Cardiac muscle cell (in vitro differentiated cells and primary cell): ENCODE results near the gene DAB1. TPM values are rescaled to one million over a fixed set of nuclear protein-coding genes. Genes with fewer than 3 reads are reported as not detected.

Experiments
- DNase-seq, 2 donors: peaks; one replicate each; pipeline versions ENCODE4 v3.0.0 to v3.0.0-alpha.2; 2010 to 2017; ENCODE audit warnings: low read depth in 1 of 2, low spot score in 1 of 2
- H3K27ac ChIP-seq: fragments of 200-600 bp; sonication (generic); 2 replicates; pipeline ENCODE4 v1.5.1; 2016
- H3K27me3 ChIP-seq: fragments of 200-600 bp; sonication (generic); 2 replicates; pipeline ENCODE4 v1.6.0; 2016; ENCODE audit warnings: control low read depth
- H3K36me3 ChIP-seq: fragments of 200-600 bp; sonication (generic); 2 replicates; pipeline ENCODE4 v1.5.1; 2016; ENCODE audit warnings: control low read depth
- H3K4me1 ChIP-seq: fragments of 200-600 bp; sonication (generic); 2 replicates; pipeline ENCODE4 v1.8.1; 2017; ENCODE audit warnings: low read depth, mild to moderate bottlenecking, mixed run types
- H3K4me3 ChIP-seq: fragments of 200-600 bp; sonication (generic); 2 replicates; pipeline ENCODE4 v1.5.1; 2016; ENCODE audit warnings: mild to moderate bottlenecking
- H3K9me3 ChIP-seq: fragments of 200-600 bp; sonication (generic); 2 replicates; pipeline ENCODE4 v1.5.1; 2017; ENCODE audit warnings: low read depth, mild to moderate bottlenecking, control low read depth
- polyA plus RNA-seq: library from polyadenylated mRNA; unstranded; fragments of >200 nt; fragmentation: Nextera tagmentation; extraction: Ambion mirVana; gene quantifications from 2 replicates; pipeline ENCODE4 v1.2.1, GENCODE V29; 2016
- total RNA-seq: library from RNA; depleted of rRNA; stranded (reverse); fragments of >200 nt; gene quantifications from 2 replicates; pipeline ENCODE4 v1.2.3, GENCODE V29; 2016
- TF ChIP-seq, protein P1 (sequence below): IDR thresholded peaks from 2 replicates; pipeline ENCODE4 v1.5.1; 2012; ENCODE audit warnings: low read depth, mild to moderate bottlenecking, low read length

Gene DAB1
- total and polyA plus RNA-seq, 2 experiments from 2014 or later = 24.1 to 26.6 TPM

DNA sequence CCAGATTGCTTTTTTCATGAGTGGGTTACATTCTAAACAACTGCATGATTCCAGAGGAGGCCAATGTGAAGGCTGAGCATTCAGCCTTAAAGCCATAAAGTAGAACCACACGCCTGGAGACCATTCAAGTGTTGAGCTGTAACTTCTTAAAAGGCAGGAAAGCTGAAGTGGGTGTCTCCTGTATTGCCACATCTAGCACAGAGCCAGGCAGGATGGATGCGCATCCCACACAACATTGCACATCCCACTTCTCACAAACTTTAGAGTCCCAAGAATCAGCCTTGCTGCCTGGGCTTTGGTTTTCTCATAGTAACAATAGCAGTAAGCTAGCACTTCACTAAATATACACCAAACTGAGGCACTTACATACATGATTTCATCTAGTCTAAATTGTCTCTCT, 151.7 kb downstream of the DAB1 start:
- H3K9me3 ChIP-seq = no peaks in the 10 kb centered on the region
- TF ChIP-seq, protein P1, sequence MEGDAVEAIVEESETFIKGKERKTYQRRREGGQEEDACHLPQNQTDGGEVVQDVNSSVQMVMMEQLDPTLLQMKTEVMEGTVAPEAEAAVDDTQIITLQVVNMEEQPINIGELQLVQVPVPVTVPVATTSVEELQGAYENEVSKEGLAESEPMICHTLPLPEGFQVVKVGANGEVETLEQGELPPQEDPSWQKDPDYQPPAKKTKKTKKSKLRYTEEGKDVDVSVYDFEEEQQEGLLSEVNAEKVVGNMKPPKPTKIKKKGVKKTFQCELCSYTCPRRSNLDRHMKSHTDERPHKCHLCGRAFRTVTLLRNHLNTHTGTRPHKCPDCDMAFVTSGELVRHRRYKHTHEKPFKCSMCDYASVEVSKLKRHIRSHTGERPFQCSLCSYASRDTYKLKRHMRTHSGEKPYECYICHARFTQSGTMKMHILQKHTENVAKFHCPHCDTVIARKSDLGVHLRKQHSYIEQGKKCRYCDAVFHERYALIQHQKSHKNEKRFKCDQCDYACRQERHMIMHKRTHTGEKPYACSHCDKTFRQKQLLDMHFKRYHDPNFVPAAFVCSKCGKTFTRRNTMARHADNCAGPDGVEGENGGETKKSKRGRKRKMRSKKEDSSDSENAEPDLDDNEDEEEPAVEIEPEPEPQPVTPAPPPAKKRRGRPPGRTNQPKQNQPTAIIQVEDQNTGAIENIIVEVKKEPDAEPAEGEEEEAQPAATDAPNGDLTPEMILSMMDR = no peak

DNA sequence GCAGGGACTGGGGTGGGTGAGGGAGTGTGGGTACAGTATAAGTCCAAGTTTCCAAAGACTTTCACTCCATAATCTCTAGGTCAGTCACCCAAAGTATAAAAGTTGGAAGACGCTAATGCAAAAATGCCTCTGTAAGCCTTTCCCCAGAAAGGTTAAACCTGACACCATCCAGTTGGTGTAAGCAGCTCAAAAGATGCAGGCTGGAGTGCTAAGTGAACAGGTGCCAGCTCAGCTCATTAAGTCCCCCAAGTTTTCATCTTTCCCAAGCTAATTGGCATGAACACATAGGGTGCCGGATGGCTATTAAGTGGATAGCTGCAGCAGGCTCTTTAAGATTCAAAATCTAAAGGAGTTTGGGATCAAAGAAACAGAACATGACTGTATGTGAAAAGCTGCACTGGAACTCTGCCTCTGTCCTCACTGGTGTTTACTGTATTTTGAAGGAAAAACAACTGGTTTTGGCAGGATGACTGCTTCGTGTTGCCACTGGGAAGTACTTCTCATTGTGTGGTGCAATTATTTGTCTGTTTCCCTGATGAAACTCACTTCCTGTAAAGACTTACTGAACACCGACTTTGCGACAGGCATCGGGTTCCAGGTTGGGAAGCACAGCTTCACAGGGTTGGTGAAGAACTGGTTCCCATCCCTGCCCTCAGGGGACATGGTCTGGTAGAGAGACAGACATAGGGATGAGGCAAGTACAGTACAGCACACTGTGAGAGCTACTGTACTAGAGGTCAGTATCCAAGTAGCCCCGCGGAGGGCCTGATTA, 152.7 kb downstream of the DAB1 start:
- H3K9me3 ChIP-seq = no peaks in the 10 kb centered on the region
- TF ChIP-seq, protein P1 = no peak
- no peaks in the 10 kb centered on the region for H3K4me1 ChIP-seq
- H3K36me3 ChIP-seq = no peaks in the 10 kb centered on the region
- H3K27me3 ChIP-seq = no peaks in the 10 kb centered on the region
- H3K27ac ChIP-seq = no peak overlapping the region
- H3K4me3 ChIP-seq = no peak overlapping the region
- no peak for DNase-seq

More for the DNA sequence above, 151.7 kb downstream of the DAB1 start:
- no peaks in the 10 kb centered on the region for H3K4me1 ChIP-seq
- DNase-seq = no peak
- H3K27ac ChIP-seq = no peak overlapping the region
- H3K36me3 ChIP-seq = no peaks in the 10 kb centered on the region
- H3K4me3 ChIP-seq = no peak overlapping the region
- no peaks in the 10 kb centered on the region for H3K27me3 ChIP-seq

DNA sequence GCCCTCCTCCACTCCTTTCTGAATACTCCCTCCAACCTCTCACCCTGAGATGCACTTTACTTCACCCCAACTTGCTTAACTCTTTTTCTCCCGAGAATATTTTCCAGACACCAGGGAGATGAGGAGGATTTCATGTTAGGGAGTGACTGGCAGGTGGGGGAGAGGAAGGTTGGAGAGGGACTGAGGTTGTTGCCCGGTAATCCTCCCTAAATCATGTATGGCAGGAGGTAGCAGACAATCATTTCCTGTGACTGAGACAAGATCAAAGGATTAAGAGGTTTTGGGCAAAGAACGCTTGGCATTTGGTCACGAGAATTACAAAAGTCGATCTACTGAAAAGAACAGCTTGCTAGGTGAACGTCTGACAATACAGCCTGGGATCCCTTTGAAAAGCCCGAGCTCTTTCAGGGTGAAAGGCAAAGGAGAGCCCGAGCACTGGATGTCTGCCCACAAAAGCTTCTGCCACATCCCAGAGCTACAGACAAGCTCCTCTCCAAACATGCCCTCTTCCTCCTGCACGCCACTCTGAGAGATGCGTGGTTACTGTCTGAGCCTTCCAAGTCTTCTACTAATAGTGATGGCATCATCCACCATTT, 154.1 kb downstream of the DAB1 start:
- TF ChIP-seq, protein P1 = no peak
- H3K4me1 ChIP-seq = no peaks in the 10 kb centered on the region
- no peak for DNase-seq
- no peaks in the 10 kb centered on the region for H3K27me3 ChIP-seq
- no peaks in the 10 kb centered on the region for H3K36me3 ChIP-seq
- H3K27ac ChIP-seq = no peak overlapping the region
- no peak overlapping the region for H3K4me3 ChIP-seq
- H3K9me3 ChIP-seq = no peaks in the 10 kb centered on the region

DNA sequence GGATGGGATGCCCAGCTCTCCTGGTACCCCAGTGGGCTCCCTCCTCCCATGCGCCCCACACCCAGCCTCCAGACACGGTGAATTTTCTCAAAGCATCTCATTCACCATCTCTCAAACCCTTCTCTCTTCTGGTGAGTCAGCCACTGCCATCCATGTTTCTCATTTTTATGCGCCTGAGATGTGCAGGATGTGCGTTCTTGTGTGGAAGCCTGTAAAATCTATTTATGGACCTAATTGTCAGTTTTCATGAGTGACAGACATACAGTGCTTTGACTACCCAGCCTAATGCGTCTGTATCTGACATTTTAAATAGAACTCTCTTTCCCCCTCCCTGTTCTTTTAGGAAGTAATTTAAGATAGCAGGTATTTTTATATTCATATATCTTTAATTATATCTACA, 158.8 kb downstream of the DAB1 start:
- H3K4me3 ChIP-seq = no peak overlapping the region
- TF ChIP-seq, protein P1 = no peak
- no peaks in the 10 kb centered on the region for H3K36me3 ChIP-seq
- H3K27me3 ChIP-seq = no peaks in the 10 kb centered on the region
- no peak for DNase-seq
- no peaks in the 10 kb centered on the region for H3K9me3 ChIP-seq
- H3K4me1 ChIP-seq = no peaks in the 10 kb centered on the region
- H3K27ac ChIP-seq = no peak overlapping the region

DNA sequence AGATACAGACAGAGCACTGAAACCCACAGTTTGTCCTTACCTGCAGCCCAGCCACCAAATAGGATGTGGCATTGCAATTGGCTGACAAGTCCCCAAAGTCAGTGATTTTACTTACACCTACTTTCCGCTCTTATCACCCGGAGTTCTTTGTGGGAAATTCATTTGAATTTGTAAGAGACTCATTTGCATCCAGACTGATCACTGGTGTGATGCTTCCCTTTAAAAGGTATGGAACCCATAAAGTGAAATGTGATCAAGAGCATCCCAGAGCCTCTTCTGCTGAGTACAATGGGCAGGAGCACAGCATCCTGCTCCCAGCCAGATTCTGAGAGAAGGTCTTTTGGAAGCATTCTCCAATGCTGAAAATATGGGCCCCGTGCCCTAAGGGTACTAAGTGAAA, 161.4 kb downstream of the DAB1 start:
- no peaks in the 10 kb centered on the region for H3K4me1 ChIP-seq

More for the DNA sequence above, 161.4 kb downstream of the DAB1 start:
- Histone ChIP-seq H3K27me3 (no peaks in the 10 kb centered on the region), H3K27ac (no peak overlapping the region), H3K36me3 (no peaks in the 10 kb centered on the region), H3K4me3 (no peak overlapping the region), H3K9me3 (no peaks in the 10 kb centered on the region)
- DNase-seq = no peak
- TF ChIP-seq, protein P1 = no peak
